A549 (cell line): Measurements from ENCODE around the gene SMYD1.

Experiments
- CEBPB ChIP-seq, 2 experiments: fragments of >200 bp in 1 of 2; sonication (Bioruptor Twin) in 1 of 2; formaldehyde crosslinking in 1 of 2; IDR thresholded peaks; 2 replicates each; pipeline ENCODE4 v1.6.1; 2012 to 2016
- CTCF ChIP-seq: fragments of >200 bp; sonication (Bioruptor Twin); formaldehyde crosslinking; IDR thresholded peaks from 3 replicates; pipeline ENCODE4 v1.5.1; 2016
- EP300 ChIP-seq, 2 experiments: fragments of >200 bp; sonication (Bioruptor Twin); formaldehyde crosslinking; IDR thresholded peaks; 2 replicates in 1 of 2; 3 replicates in 1 of 2; pipeline ENCODE4 v1.6.1; 2016 to 2017
- JUNB ChIP-seq: fragments of >200 bp; sonication (Bioruptor Twin); formaldehyde crosslinking; IDR thresholded peaks from 2 replicates; pipeline ENCODE4 v1.6.1; 2016
- KDM1A ChIP-seq: fragments of 200-600 bp; sonication (generic); IDR thresholded peaks from 2 replicates; pipeline ENCODE4 v1.6.1; 2016; ENCODE audit warnings: low read depth, mild to moderate bottlenecking
- MAZ ChIP-seq: fragments of 150-350 bp; IDR thresholded peaks from 2 replicates; pipeline ENCODE4 v1.6.1; 2014; ENCODE audit warnings: antibody characterized with exemption, low read depth, low read length, borderline replicate concordance
- PHF8 ChIP-seq: fragments of 200-600 bp; sonication (generic); IDR thresholded peaks from 2 replicates; pipeline ENCODE4 v1.6.1; 2016; ENCODE audit warnings: low read depth, mild to moderate bottlenecking, antibody characterized with exemption, moderate library complexity, borderline replicate concordance
- POLR2A ChIP-seq: IDR thresholded peaks from 2 replicates; pipeline ENCODE4 v1.6.1; 2012; ENCODE audit warnings: mild to moderate bottlenecking, low read length
- POLR2AphosphoS2 ChIP-seq: conservative IDR thresholded peaks from 2 replicates; pipeline ENCODE4 v1.6.1; 2012; ENCODE audit warnings: low read length, improper control_type of control experiment, inconsistent platforms
- SREBF2 ChIP-seq: fragments of 450-650 bp; IDR thresholded peaks from 2 replicates; pipeline ENCODE4 v1.6.1; 2014; ENCODE audit warnings: mild to moderate bottlenecking, moderate library complexity
- USF2 ChIP-seq: fragments of 450-650 bp; IDR thresholded peaks from 2 replicates; pipeline ENCODE4 v1.6.1; 2014; ENCODE audit warnings: antibody characterized with exemption

DNA sequence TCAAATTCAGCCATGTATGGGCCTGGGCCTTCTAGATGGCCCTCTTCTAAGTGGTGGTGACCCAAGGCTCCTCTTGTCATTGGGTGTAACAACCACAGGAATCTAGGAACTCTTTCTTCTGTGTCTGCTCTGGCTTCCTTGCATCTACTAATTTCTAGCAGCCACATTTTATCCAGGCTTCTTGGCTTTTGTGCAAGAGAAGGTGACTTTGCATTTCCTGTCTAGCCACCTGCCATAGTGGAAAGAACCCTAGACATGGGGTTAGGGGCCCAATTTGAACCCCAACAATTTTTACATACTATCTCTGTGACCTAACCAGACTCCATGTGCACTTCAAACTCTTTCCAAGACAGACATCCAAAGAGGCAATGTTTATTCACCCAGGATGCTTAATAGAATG lies 25.1 kb downstream of the SMYD1 start:
- TF ChIP-seq POLR2AphosphoS2 (no peak), POLR2A (no peak), KDM1A (no peak), JUNB (no peak), SREBF2 (no peak), MAZ (no peak), CTCF (no peak), USF2 (no peak), CEBPB (IDR thresholded peaks at IDR 0.05) (no peak), EP300 (IDR thresholded peaks at IDR 0.05) (no peak), PHF8 (no peak)
